Measurements from ENCODE around the gene CTNNA2.

CTNNA2 gene

DNA sequence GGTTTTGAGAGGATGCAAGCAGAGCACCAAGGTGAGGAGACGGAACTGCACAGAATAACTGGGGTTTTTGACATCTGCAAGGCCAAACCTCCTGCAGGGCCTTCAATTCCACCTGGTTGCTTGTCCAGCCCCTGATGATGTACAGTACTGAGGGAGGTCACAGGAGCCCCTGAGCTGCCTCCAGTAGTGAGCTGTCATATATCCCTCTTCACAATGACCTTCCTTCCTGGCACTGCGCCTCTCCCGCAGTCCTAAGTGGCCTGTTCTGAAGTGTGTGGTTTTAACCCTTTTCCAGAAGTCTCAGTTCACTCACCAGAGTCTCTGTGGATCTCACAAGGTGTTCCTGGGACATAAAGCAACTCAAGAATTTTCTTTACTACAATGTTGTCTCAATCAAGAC is 746.4 kb downstream of the CTNNA2 start:
- TF ChIP-seq, protein P1, sequence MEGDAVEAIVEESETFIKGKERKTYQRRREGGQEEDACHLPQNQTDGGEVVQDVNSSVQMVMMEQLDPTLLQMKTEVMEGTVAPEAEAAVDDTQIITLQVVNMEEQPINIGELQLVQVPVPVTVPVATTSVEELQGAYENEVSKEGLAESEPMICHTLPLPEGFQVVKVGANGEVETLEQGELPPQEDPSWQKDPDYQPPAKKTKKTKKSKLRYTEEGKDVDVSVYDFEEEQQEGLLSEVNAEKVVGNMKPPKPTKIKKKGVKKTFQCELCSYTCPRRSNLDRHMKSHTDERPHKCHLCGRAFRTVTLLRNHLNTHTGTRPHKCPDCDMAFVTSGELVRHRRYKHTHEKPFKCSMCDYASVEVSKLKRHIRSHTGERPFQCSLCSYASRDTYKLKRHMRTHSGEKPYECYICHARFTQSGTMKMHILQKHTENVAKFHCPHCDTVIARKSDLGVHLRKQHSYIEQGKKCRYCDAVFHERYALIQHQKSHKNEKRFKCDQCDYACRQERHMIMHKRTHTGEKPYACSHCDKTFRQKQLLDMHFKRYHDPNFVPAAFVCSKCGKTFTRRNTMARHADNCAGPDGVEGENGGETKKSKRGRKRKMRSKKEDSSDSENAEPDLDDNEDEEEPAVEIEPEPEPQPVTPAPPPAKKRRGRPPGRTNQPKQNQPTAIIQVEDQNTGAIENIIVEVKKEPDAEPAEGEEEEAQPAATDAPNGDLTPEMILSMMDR (conservative IDR thresholded peaks at IDR 0.05; ENCODE audit: control insufficient read depth, insufficient read depth, low read depth, low read length): no peak
- DNase-seq (ENCODE audit: low read depth): no peak
- no peak overlapping the region for H3K4me3 ChIP-seq (ENCODE audit: control insufficient read depth, low read depth, low read length)

DNA sequence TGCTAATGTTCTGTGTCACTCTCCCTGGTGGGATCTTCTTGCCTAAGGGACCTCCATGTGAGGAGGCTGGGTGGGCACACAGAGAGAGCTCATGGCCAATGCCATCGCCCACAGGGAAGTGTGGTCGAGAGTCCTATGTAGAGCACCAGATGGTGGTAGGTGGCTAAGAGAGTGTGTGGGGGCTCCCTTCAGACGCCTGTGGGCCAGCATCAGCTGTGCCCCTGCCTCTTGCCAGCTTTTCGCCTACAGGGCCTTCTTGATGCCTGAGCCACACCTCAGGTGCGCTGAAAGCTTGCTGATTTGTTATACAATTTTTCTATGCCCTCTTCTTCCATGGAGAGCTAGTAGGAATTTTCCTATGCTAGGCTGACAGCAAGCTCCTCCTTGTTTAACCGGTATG is 753.4 kb downstream of the CTNNA2 start:
- TF ChIP-seq, protein P1 (conservative IDR thresholded peaks at IDR 0.05; ENCODE audit: control insufficient read depth, insufficient read depth, low read depth, low read length): no peak
- no peak overlapping the region for H3K4me3 ChIP-seq (ENCODE audit: control insufficient read depth, low read depth, low read length)
- DNase-seq (ENCODE audit: low read depth): no peak

DNA sequence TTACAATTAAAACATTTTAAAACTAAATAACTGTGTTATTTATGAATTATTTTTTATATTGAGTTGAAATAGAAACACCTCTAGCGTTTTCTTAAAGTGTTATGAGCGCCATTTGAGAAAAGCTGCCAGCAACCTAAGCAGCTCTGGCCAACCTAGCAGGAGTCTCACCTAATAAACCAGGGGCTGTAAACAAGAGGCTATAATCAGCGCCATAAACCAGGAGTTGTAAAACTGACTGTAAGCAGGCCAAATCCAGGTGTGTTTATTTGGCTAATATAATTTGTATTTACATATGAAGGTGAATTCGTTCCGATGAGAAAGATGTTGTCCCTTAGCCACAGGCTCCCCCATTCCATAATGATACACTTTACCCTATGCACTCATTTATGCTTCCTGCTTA is 757.0 kb downstream of the CTNNA2 start:
- DNase-seq (ENCODE audit: low read depth): no peak
- no peak overlapping the region for H3K4me3 ChIP-seq (ENCODE audit: control insufficient read depth, low read depth, low read length)
- TF ChIP-seq, protein P1 (conservative IDR thresholded peaks at IDR 0.05; ENCODE audit: control insufficient read depth, insufficient read depth, low read depth, low read length): no peak

DNA sequence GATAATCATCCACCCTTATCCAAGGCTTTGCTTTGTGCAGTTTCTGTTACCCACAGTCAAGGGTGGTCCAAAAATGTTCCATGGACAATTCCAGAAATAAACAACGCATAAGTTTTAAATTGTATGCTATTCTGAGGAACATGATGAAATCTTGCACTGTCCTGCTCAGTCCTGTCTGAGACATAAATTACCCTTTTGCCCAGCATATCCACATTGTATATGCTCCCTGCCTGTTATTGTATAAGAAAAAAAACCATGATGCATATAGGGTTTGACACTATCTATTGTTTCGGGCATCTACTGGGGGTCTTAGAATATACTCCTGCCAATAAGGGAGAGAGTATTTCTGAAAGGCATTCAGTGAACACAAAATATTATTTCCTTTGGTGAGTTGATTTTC is 767.7 kb downstream of the CTNNA2 start:
- DNase-seq (ENCODE audit: low read depth): no peak
- TF ChIP-seq, protein P1 (conservative IDR thresholded peaks at IDR 0.05; ENCODE audit: control insufficient read depth, insufficient read depth, low read depth, low read length): no peak
- no peak overlapping the region for H3K4me3 ChIP-seq (ENCODE audit: control insufficient read depth, low read depth, low read length)

DNA sequence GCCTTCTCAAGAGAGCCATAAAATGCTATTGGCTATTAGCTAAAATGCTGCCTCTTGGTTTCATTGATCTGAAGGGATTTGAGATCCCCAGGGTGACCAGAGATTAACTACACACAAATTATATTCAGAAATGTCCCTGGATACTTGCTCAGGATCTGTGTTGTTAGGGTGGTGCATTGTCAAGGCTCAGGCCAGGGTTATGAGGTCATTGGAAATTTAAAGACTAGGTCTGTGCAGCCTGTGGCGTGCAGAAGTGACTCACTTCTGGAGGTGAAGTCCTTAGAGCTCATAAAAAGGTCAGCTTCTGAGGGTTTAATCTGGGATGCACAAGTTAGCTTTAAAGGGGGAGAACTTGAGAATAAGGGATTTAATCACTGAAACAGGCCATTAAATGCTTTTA is 768.2 kb downstream of the CTNNA2 start:
- no peak overlapping the region for H3K4me3 ChIP-seq (ENCODE audit: control insufficient read depth, low read depth, low read length)
- TF ChIP-seq, protein P1 (conservative IDR thresholded peaks at IDR 0.05; ENCODE audit: control insufficient read depth, insufficient read depth, low read depth, low read length): no peak
- no peak for DNase-seq (ENCODE audit: low read depth)

DNA sequence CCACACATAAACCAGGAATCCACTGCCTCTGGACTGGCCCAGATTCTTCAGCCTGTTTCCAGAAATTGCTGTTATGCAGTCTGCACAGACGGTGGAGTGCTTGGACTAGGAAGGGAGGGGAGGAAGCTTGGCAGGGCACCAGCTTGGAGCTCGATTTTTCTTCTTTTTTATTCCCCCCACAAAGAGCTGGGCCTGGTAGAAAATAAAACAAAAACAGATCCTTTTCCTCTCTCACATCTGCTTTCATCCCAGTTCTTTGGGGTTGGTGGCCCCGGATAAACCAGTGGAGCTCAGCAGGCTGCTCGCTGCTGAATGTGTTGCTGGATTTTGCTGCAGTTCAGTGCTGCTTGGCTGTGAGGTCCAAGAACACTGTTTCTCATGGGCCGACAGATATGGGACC is 775.7 kb downstream of the CTNNA2 start:
- TF ChIP-seq, protein P1 (conservative IDR thresholded peaks at IDR 0.05; ENCODE audit: control insufficient read depth, insufficient read depth, low read depth, low read length): no peak
- DNase-seq (ENCODE audit: low read depth): peak; percentile 4
- H3K4me3 ChIP-seq (ENCODE audit: control insufficient read depth, low read depth, low read length): no peak overlapping the region

DNA sequence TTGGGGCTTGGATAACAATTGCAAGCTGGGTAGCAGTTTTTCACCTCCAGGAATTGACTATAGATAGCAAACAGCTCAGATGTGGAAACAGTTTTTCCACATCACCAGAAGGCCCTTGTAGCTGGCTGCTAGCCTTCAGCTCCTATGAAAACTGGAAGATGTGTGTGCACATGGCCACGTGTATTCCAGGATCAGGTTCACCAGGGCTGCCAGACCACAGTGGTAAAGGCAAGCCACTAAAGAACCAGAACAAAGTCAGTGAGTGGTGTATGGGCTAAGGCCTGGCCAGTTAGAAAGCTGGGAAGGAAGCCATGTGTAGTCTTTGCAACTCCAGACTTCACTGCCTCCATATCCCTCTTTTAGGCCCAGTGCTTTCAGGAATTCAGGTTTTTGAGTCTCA is 778.8 kb downstream of the CTNNA2 start:
- DNase-seq (ENCODE audit: low read depth): no peak
- TF ChIP-seq, protein P1 (conservative IDR thresholded peaks at IDR 0.05; ENCODE audit: control insufficient read depth, insufficient read depth, low read depth, low read length): no peak
- no peak overlapping the region for H3K4me3 ChIP-seq (ENCODE audit: control insufficient read depth, low read depth, low read length)

All from fibroblast of mammary gland (primary cell).